ENCODE results near the gene ACTN2.
A peak's percentile ranks its signal among the peaks of the same experiment; 100 is the strongest.

The ACTN2 gene

DNA sequence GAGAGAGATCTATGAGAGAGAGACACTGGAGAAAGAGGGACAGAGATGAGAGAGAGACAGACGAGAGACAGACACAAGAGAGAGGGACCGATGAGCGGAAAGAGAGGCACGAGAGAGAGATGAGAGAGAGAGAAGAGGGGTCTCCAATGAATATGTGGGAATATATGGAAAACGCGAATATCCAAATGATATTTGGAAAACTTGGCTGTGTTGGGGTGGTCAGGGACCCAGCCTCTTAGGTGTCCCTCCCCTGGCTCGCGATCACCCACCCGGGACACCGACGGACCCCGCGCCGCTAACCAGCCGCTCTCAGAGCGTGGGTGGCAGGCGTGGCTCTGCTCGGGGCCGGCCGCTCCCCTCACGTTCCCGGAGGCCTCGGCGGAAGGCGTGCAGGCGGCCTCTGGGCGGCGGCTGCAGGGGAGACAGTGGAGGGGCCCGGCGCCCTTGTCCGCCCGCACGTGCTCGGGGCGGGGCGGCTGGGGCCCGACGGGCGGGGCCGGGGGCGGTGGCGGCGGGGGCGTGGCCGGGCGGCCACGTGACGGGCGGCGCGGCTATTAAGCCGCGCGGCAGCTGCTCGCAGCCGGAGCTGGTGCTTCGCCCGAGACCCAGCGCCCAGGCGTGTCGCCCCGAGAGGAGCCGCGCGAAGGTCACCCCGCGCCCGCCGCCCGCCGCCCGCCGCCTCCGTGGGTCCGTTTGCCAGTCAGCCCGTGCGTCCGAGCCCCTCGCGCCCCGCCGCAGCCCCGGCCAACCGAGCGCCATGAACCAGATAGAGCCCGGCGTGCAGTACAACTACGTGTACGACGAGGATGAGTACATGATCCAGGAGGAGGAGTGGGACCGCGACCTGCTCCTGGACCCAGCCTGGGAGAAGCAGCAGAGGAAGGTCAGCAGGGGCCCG lies at the start of gene ACTN2 (continued):
- TF ChIP-seq ZNF292 (tag by site-specific recombination; IDR thresholded peaks at IDR 0.05; ENCODE audit: borderline replicate concordance, low read depth) = 0 out of 2 replicates have a peak, but pooled peaks have one; percentile 3
- TF ChIP-seq, protein P1, sequence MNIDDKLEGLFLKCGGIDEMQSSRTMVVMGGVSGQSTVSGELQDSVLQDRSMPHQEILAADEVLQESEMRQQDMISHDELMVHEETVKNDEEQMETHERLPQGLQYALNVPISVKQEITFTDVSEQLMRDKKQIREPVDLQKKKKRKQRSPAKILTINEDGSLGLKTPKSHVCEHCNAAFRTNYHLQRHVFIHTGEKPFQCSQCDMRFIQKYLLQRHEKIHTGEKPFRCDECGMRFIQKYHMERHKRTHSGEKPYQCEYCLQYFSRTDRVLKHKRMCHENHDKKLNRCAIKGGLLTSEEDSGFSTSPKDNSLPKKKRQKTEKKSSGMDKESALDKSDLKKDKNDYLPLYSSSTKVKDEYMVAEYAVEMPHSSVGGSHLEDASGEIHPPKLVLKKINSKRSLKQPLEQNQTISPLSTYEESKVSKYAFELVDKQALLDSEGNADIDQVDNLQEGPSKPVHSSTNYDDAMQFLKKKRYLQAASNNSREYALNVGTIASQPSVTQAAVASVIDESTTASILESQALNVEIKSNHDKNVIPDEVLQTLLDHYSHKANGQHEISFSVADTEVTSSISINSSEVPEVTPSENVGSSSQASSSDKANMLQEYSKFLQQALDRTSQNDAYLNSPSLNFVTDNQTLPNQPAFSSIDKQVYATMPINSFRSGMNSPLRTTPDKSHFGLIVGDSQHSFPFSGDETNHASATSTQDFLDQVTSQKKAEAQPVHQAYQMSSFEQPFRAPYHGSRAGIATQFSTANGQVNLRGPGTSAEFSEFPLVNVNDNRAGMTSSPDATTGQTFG (tag by site-specific recombination; IDR thresholded peaks at IDR 0.05; ENCODE audit: borderline replicate concordance) = no peak
- TF ChIP-seq, protein P2, sequence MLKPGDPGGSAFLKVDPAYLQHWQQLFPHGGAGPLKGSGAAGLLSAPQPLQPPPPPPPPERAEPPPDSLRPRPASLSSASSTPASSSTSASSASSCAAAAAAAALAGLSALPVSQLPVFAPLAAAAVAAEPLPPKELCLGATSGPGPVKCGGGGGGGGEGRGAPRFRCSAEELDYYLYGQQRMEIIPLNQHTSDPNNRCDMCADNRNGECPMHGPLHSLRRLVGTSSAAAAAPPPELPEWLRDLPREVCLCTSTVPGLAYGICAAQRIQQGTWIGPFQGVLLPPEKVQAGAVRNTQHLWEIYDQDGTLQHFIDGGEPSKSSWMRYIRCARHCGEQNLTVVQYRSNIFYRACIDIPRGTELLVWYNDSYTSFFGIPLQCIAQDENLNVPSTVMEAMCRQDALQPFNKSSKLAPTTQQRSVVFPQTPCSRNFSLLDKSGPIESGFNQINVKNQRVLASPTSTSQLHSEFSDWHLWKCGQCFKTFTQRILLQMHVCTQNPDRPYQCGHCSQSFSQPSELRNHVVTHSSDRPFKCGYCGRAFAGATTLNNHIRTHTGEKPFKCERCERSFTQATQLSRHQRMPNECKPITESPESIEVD (tag by site-specific recombination; IDR thresholded peaks at IDR 0.05) = no peak
- TF ChIP-seq, protein P3, sequence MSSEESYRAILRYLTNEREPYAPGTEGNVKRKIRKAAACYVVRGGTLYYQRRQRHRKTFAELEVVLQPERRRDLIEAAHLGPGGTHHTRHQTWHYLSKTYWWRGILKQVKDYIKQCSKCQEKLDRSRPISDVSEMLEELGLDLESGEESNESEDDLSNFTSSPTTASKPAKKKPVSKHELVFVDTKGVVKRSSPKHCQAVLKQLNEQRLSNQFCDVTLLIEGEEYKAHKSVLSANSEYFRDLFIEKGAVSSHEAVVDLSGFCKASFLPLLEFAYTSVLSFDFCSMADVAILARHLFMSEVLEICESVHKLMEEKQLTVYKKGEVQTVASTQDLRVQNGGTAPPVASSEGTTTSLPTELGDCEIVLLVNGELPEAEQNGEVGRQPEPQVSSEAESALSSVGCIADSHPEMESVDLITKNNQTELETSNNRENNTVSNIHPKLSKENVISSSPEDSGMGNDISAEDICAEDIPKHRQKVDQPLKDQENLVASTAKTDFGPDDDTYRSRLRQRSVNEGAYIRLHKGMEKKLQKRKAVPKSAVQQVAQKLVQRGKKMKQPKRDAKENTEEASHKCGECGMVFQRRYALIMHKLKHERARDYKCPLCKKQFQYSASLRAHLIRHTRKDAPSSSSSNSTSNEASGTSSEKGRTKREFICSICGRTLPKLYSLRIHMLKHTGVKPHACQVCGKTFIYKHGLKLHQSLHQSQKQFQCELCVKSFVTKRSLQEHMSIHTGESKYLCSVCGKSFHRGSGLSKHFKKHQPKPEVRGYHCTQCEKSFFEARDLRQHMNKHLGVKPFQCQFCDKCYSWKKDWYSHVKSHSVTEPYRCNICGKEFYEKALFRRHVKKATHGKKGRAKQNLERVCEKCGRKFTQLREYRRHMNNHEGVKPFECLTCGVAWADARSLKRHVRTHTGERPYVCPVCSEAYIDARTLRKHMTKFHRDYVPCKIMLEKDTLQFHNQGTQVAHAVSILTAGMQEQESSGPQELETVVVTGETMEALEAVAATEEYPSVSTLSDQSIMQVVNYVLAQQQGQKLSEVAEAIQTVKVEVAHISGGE (tag by site-specific recombination; conservative IDR thresholded peaks at IDR 0.05; ENCODE audit: low read depth) = no peak
- no peak for TF ChIP-seq SALL2 (tag by site-specific recombination; IDR thresholded peaks at IDR 0.05; ENCODE audit: borderline replicate concordance)
- peak; percentile 38; the same call in 1 of the 2 replicates for TF ChIP-seq ZNF423 (tag by site-specific recombination; IDR thresholded peaks at IDR 0.05)
- TF ChIP-seq ZNF311 (tag by site-specific recombination; IDR thresholded peaks at IDR 0.05; ENCODE audit: borderline replicate concordance) = no peak
- TF ChIP-seq ZNF416 (tag by site-specific recombination; IDR thresholded peaks at IDR 0.05) = no peak
- TF ChIP-seq, protein P4, sequence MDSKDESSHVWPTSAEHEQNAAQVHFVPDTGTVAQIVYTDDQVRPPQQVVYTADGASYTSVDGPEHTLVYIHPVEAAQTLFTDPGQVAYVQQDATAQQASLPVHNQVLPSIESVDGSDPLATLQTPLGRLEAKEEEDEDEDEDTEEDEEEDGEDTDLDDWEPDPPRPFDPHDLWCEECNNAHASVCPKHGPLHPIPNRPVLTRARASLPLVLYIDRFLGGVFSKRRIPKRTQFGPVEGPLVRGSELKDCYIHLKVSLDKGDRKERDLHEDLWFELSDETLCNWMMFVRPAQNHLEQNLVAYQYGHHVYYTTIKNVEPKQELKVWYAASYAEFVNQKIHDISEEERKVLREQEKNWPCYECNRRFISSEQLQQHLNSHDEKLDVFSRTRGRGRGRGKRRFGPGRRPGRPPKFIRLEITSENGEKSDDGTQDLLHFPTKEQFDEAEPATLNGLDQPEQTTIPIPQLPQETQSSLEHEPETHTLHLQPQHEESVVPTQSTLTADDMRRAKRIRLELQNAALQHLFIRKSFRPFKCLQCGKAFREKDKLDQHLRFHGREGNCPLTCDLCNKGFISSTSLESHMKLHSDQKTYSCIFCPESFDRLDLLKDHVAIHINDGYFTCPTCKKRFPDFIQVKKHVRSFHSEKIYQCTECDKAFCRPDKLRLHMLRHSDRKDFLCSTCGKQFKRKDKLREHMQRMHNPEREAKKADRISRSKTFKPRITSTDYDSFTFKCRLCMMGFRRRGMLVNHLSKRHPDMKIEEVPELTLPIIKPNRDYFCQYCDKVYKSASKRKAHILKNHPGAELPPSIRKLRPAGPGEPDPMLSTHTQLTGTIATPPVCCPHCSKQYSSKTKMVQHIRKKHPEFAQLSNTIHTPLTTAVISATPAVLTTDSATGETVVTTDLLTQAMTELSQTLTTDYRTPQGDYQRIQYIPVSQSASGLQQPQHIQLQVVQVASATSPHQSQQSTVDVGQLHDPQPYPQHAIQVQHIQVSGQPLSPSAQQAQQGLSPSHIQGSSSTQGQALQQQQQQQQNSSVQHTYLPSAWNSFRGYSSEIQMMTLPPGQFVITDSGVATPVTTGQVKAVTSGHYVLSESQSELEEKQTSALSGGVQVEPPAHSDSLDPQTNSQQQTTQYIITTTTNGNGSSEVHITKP (tag by site-specific recombination; IDR thresholded peaks at IDR 0.05) = peak; percentile 50; the same call in 1 of the 2 replicates
- peak; percentile 68 for TF ChIP-seq SP3 (tag by site-specific recombination; IDR thresholded peaks at IDR 0.05)
- TF ChIP-seq ZNF174 (tag by site-specific recombination; IDR thresholded peaks at IDR 0.05) = 0 out of 2 replicates have a peak, but pooled peaks have one; percentile 61
- TF ChIP-seq ZNF521 (tag by site-specific recombination; IDR thresholded peaks at IDR 0.05) = no peak
- no peak for TF ChIP-seq ZFP41 (tag by site-specific recombination; IDR thresholded peaks at IDR 0.05; ENCODE audit: borderline replicate concordance)
- no peak for TF ChIP-seq RBAK (tag by site-specific recombination; IDR thresholded peaks at IDR 0.05)
- no peak for TF ChIP-seq ZNF132 (tag by site-specific recombination; IDR thresholded peaks at IDR 0.05; ENCODE audit: borderline replicate concordance)
- TF ChIP-seq ZNF404 (tag by site-specific recombination; IDR thresholded peaks at IDR 0.05) = no peak
- 0 out of 2 replicates have a peak, but pooled peaks have one; percentile 37 for TF ChIP-seq KLF16 (tag by site-specific recombination; IDR thresholded peaks at IDR 0.05)
- TF ChIP-seq, protein P5, sequence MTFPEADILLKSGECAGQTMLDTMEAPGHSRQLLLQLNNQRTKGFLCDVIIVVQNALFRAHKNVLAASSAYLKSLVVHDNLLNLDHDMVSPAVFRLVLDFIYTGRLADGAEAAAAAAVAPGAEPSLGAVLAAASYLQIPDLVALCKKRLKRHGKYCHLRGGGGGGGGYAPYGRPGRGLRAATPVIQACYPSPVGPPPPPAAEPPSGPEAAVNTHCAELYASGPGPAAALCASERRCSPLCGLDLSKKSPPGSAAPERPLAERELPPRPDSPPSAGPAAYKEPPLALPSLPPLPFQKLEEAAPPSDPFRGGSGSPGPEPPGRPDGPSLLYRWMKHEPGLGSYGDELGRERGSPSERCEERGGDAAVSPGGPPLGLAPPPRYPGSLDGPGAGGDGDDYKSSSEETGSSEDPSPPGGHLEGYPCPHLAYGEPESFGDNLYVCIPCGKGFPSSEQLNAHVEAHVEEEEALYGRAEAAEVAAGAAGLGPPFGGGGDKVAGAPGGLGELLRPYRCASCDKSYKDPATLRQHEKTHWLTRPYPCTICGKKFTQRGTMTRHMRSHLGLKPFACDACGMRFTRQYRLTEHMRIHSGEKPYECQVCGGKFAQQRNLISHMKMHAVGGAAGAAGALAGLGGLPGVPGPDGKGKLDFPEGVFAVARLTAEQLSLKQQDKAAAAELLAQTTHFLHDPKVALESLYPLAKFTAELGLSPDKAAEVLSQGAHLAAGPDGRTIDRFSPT (tag by site-specific recombination; IDR thresholded peaks at IDR 0.05) = no peak
- TF ChIP-seq ZNF701 (tag by site-specific recombination; IDR thresholded peaks at IDR 0.05) = no peak
- no peak for TF ChIP-seq OVOL3 (tag by site-specific recombination; IDR thresholded peaks at IDR 0.05)
- TF ChIP-seq, protein P6, sequence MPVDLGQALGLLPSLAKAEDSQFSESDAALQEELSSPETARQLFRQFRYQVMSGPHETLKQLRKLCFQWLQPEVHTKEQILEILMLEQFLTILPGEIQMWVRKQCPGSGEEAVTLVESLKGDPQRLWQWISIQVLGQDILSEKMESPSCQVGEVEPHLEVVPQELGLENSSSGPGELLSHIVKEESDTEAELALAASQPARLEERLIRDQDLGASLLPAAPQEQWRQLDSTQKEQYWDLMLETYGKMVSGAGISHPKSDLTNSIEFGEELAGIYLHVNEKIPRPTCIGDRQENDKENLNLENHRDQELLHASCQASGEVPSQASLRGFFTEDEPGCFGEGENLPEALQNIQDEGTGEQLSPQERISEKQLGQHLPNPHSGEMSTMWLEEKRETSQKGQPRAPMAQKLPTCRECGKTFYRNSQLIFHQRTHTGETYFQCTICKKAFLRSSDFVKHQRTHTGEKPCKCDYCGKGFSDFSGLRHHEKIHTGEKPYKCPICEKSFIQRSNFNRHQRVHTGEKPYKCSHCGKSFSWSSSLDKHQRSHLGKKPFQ (tag by site-specific recombination; IDR thresholded peaks at IDR 0.05) = no peak; the same call in 1 of the 2 replicates
- no peak for TF ChIP-seq ZNF239 (tag by site-specific recombination; IDR thresholded peaks at IDR 0.05)
- TF ChIP-seq ZNF530 (tag by site-specific recombination; IDR thresholded peaks at IDR 0.05; ENCODE audit: low read depth) = no peak
